Testis (tissue), 3 donors: ENCODE measurements around the gene TRMT2A. TPM values are rescaled to one million over a fixed set of nuclear protein-coding genes. Genes with fewer than 3 reads are reported as not detected.

Experiments
- DNase-seq: peaks from one replicate; pipeline ENCODE4 v3.0.0-alpha.2; 2019
- H3K27ac ChIP-seq, 2 donors: fragments of 200-600 bp; sonication (generic); one replicate each; pipeline ENCODE4 v1.5.1; 2019
- H3K27me3 ChIP-seq: fragments of 200-600 bp; sonication (generic); one replicate; pipeline ENCODE4 v1.5.1; 2019
- H3K36me3 ChIP-seq: fragments of 200-600 bp; sonication (generic); one replicate; pipeline ENCODE4 v1.5.1; 2017; ENCODE audit warnings: low read depth; ENCODE audit errors: missing control alignments
- H3K4me1 ChIP-seq: fragments of 200-600 bp; sonication (generic); one replicate; pipeline ENCODE4 v1.5.1; 2019
- H3K4me3 ChIP-seq, 2 donors: fragments of 200-600 bp; sonication (generic); one replicate each; pipeline ENCODE4 v1.5.1; 2017 to 2019
- H3K9me3 ChIP-seq: fragments of 200-600 bp; sonication (generic); one replicate; pipeline ENCODE4 v1.5.1; 2017
- POLR2A ChIP-seq: fragments of 450-650 bp; IDR thresholded peaks from one replicate; pipeline ENCODE4 v1.6.1; 2017; ENCODE audit warnings: antibody characterized with exemption, mild to moderate bottlenecking, moderate library complexity
- WGBS, 2 donors: methylation state at CpG; one replicate each; pipeline ENCODE4 v1.1.5; 2018; 5-methylcytosine and 5-hydroxymethylcytosine counted together
- intact Hi-C: fragments of 100-400 bp; cut with DNase I; formaldehyde crosslinking; loops from one replicate; pipeline ENCODE4 v1.15.1; 2023; ENCODE audit warnings: low total_unique reads
- polyA plus RNA-seq: library from polyadenylated mRNA; stranded (reverse); fragments of 350-450 nt; fragmentation: Illumina TruSeq; extraction: RNeasy Lipid Tissue Mini Kit (QIAGEN cat#74804); gene quantifications from one replicate; pipeline ENCODE4 v1.2.3, GENCODE V29; 2014; ENCODE audit warnings: low read depth, low replicate concordance; ENCODE audit not compliant: insufficient read depth
- total RNA-seq, 2 donors: library from RNA; depleted of rRNA; stranded (reverse); fragments of >200 nt; gene quantifications; one replicate each; pipeline ENCODE4 v1.2.3, GENCODE V29; 2016
- TF ChIP-seq, protein P1 (sequence below), 3 experiments: fragments of 450-650 bp in 2 of 3; fragments of 200-600 bp in 1 of 3; sonication (generic) in 1 of 3; IDR thresholded peaks; one replicate each; pipeline ENCODE4 v1.5.1; 2016 to 2019; ENCODE audit warnings: antibody characterized with exemption in 3 of 3, mild to moderate bottlenecking in 2 of 3, moderate library complexity in 1 of 3

The TRMT2A gene
- total and polyA plus RNA-seq, 3 donors from 2014 or later = 82.7 to 122 (median 97.2) TPM

- Histone ChIP-seq H3K36me3 (no peaks in the 10 kb centered on the region), H3K27me3 (no peaks in the 10 kb centered on the region), H3K4me3 (no peak overlapping the region), H3K4me1 (no peaks in the 10 kb centered on the region), H3K9me3 (no peaks in the 10 kb centered on the region), H3K27ac (no peak overlapping the region)
- no peak for DNase-seq
- intact Hi-C loops = no loop called here
- no peak for TF ChIP-seq POLR2A
- 91 to 95% methylated on average over 4 to 21 of the region's 21 CpGs for WGBS, 2 donors
These were observed 28.8 kb upstream of the TRMT2A start for GRCh38 chr22:20145832-20146223.

- DNase-seq = no peak
- Histone ChIP-seq H3K4me1 (no peaks in the 10 kb centered on the region), H3K27ac (no peak overlapping the region), H3K4me3 (no peak overlapping the region), H3K9me3 (no peaks in the 10 kb centered on the region), H3K27me3 (no peaks in the 10 kb centered on the region), H3K36me3 (no peaks in the 10 kb centered on the region)
- TF ChIP-seq, protein P1, sequence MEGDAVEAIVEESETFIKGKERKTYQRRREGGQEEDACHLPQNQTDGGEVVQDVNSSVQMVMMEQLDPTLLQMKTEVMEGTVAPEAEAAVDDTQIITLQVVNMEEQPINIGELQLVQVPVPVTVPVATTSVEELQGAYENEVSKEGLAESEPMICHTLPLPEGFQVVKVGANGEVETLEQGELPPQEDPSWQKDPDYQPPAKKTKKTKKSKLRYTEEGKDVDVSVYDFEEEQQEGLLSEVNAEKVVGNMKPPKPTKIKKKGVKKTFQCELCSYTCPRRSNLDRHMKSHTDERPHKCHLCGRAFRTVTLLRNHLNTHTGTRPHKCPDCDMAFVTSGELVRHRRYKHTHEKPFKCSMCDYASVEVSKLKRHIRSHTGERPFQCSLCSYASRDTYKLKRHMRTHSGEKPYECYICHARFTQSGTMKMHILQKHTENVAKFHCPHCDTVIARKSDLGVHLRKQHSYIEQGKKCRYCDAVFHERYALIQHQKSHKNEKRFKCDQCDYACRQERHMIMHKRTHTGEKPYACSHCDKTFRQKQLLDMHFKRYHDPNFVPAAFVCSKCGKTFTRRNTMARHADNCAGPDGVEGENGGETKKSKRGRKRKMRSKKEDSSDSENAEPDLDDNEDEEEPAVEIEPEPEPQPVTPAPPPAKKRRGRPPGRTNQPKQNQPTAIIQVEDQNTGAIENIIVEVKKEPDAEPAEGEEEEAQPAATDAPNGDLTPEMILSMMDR (IDR thresholded peaks at IDR 0.05) = no peak
- no peak for TF ChIP-seq POLR2A
- WGBS, 2 donors = 94% methylated on average over 7 to 22 of the region's 22 CpGs
- intact Hi-C loops = no loop called here
These were observed 28.3 kb upstream of the TRMT2A start for GRCh38 chr22:20145206-20145831.

DNA sequence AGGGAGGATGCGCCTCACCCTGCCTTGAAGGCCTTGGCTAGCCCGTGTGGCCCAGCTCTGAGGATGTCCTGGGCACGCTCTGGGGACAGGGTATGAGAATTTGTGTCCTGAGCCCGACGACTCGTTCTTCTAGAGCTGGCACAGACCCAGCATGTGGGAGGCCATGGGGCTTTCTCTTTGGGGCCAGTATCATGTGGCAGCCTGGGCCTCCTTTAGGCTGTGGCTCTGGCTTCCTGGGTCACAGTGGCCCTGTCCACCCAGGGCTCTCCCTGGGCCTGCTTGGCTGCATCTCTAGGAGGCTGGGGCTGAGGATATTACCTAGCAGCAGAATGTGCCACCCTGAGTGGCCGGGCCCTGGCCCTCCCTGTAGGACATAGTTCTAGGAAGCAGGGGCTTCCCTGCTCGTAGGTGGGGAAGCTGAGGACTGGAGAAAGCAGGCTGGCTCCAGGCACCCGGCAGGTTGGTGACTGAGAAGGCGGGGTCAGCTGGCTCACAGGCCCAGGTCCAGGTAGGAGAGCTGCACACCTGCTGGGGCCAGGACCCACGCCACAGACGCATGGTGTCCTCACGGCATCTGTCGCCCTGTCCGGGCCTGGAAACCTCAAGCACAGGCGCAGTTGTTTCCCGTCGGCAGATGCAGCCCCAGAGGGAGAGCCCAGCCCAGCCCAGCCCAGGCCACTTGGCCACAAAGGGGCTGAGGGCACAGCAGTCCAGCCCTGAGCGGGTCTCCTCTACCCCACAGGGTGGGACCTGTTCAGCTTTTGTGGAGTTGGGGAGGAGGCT lies 27.0 kb upstream of the TRMT2A start:
- DNase-seq = no peak
- WGBS, 2 donors = 82 to 98% methylated on average over 11 to 19 of the region's 19 CpGs
- intact Hi-C loops = no loop called here
- Histone ChIP-seq H3K27me3 (no peaks in the 10 kb centered on the region), H3K4me3 (no peak overlapping the region), H3K4me1 (no peaks in the 10 kb centered on the region), H3K9me3 (no peaks in the 10 kb centered on the region), H3K27ac (no peak overlapping the region), H3K36me3 (no peaks in the 10 kb centered on the region)
- no peak for TF ChIP-seq POLR2A
- TF ChIP-seq, protein P1 (IDR thresholded peaks at IDR 0.05) = no peak

DNA sequence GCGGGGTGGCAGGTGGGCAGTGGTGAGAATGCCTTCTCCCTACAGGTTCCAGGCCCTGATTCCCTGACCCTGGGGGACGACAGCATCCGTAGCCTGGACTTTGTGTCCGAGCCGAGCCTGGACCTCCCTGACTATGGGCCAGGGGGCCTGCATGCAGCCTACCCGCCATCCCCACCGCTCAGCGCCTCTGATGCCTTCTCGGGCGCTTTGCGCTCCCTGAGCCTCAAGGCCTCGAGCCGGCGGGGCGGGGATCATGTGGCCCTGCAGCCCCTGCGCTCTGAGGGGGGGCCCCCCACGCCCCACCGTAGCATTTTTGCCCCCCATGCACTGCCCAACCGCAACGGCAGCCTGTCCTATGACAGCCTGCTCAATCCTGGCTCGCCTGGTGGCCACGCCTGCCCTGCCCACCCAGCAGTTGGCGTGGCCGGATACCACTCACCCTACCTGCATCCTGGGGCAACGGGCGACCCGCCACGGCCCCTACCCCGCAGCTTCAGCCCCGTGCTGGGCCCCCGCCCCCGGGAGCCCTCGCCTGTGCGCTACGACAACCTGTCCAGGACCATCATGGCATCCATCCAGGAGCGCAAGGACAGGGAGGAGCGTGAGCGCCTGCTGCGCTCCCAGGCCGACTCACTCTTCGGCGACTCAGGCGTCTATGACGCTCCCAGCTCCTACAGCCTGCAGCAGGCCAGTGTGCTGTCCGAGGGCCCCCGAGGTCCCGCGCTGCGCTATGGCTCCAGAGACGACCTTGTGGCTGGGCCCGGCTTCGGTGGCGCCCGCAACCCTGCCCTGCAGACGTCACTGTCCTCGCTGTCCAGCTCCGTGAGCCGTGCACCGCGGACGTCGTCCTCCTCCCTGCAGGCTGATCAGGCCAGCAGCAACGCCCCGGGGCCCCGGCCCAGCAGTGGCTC lies 25.9 kb upstream of the TRMT2A start:
- H3K36me3 ChIP-seq = no peaks in the 10 kb centered on the region
- 94% methylated on average over 26 to 65 of the region's 65 CpGs for WGBS, 2 donors
- no peaks in the 10 kb centered on the region for H3K27me3 ChIP-seq
- no peaks in the 10 kb centered on the region for H3K9me3 ChIP-seq
- no peak overlapping the region for H3K4me3 ChIP-seq
- no peak for DNase-seq
- intact Hi-C loops = no loop called here
- H3K4me1 ChIP-seq = peaks cover 6% of the 10 kb centered on the region
- TF ChIP-seq, protein P1 (IDR thresholded peaks at IDR 0.05) = no peak
- no peak for TF ChIP-seq POLR2A
- H3K27ac ChIP-seq = no peak overlapping the region
